Measurements from ENCODE around the gene UPK2. TPM values are rescaled to one million over a fixed set of nuclear protein-coding genes. Genes with fewer than 3 reads are reported as not detected.

Gene UPK2
- total and polyA plus RNA-seq, 2 donors (not counting 3 experiments of a cell fraction or from before 2014, with no cell fraction given), result 0.11 TPM; not detected in 1

DNA sequence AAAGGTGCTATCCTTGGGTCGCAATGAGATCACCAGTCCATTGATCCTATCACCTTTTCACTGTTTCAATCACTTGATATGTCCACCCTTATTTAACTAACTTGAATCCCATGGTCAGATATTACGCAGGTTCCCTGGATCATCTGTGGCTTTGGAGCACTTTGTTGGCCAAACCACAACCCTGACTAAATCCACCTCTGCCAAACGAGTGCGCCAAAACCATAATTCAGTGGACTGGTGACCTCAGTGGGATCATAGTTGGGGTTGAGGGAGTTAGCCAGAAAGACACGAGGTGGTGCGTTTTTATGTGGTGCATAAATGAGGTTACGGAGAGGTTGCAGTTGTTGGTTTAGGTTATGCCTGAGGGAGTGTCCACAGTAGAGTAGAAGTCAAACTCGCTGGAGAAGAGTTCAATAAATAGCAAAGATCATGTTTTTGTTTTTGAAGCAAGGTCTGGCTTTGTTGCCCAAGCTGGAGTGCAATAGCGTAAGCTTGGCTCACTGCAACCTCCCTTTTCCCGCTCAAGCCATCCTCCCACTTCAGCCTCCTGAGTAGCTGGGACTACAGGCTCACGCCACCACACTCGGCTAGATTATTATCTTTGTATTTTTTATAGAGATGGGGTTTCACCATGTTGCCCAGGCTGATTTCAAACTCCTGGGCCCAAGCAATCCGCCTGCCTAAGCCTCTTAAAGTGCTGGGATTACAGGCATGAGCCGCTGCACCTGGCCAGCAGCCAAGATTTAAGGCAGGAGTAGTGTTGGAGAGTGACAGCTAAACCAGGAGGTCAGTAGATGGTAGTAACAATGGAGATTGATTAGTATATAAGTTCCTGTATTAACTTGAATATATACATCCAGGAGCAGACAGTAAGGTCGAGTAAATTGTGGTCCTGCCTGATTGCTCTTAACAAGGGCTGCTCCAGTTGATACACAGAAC lies 19.9 kb downstream of the UPK2 start:
- Histone ChIP-seq H3K9ac (replicated peaks; ENCODE audit: extremely low read depth, insufficient read depth, low read length) (no peak overlapping the region), H3K27ac (ENCODE audit: insufficient read depth, low read depth, low read length) (no peak overlapping the region), H3K4me1 (ENCODE audit: control insufficient read depth, extremely low read depth, insufficient read depth, low read length) (no peaks in the 10 kb centered on the region), H3K4me3 (replicated peaks in 1 of 3; ENCODE audit: insufficient read depth in 1 of 3, low read depth in 1 of 3, low read length in 3 of 3) (no peak overlapping the region), H3K9me1 (replicated peaks; ENCODE audit: control insufficient read depth, extremely low read depth, insufficient read depth, low read length) (no peaks in the 10 kb centered on the region), H3K79me2 (ENCODE audit: control insufficient read depth, insufficient read depth, low read length) (no peaks in the 10 kb centered on the region), H3K27me3 (ENCODE audit: control insufficient read depth in 2 of 2, insufficient read depth in 2 of 2, low read length in 2 of 2) (peaks cover 10 to 15% of the 10 kb centered on the region in 2 experiments), H3K9me3 (replicated peaks; ENCODE audit: control insufficient read depth, insufficient read depth, low read length) (no peaks in the 10 kb centered on the region), H3K36me3 (ENCODE audit: control insufficient read depth in 2 of 2, extremely low read depth in 1 of 2, insufficient read depth in 2 of 2, low read length in 2 of 2) (no peaks in the 10 kb centered on the region), H2AFZ (ENCODE audit: low read depth, low read length) (no peak overlapping the region), H3K4me2 (ENCODE audit: insufficient read depth, low read length) (no peak overlapping the region), H4K20me1 (replicated peaks; ENCODE audit: control insufficient read depth, extremely low read depth, insufficient read depth, low read length) (no peaks in the 10 kb centered on the region)
- POLR2A ChIA-PET, result no interaction called here
- BruUV-seq (replicated peaks), result no TSS peak
- no peak for TF ChIP-seq FOS (IDR thresholded peaks at IDR 0.05; ENCODE audit: borderline replicate concordance, insufficient read depth, low read length)
- intact Hi-C loops (cut with micrococcal nuclease), result no loop called here
- FAIRE-seq (no peak), DNase-seq (ENCODE audit: low read depth, low spot score) (no peak)
- CTCF ChIA-PET, result interaction anchor here (1.0 to 1.5 kb wide), 2 partner anchors 14 to 21 kb away, joined by 3 to 4 read pairs; partner anchors contain the start of gene CENATAC
- dilution Hi-C loops (cut with MboI; ENCODE audit: extremely low pct_ligation_motif_present, low sequenced_read_pairs), result no loop called here

GRCh38 chr11:118979434-118979833 lies 23.3 kb downstream of the UPK2 start:
- DNase-seq (ENCODE audit: low read depth, low spot score), result no peak
- no peaks in the 10 kb centered on the region for H4K20me1 ChIP-seq (replicated peaks; ENCODE audit: control insufficient read depth, extremely low read depth, insufficient read depth, low read length)
- intact Hi-C loops (cut with micrococcal nuclease), result no loop called here
- FAIRE-seq, result no peak
- H3K79me2 ChIP-seq (ENCODE audit: control insufficient read depth, insufficient read depth, low read length), result no peaks in the 10 kb centered on the region
- H3K36me3 ChIP-seq (ENCODE audit: control insufficient read depth in 2 of 2, extremely low read depth in 1 of 2, insufficient read depth in 2 of 2, low read length in 2 of 2), result no peaks in the 10 kb centered on the region
- dilution Hi-C loops (cut with MboI; ENCODE audit: extremely low pct_ligation_motif_present, low sequenced_read_pairs), result no loop called here
- no peak overlapping the region for H3K9ac ChIP-seq (replicated peaks; ENCODE audit: extremely low read depth, insufficient read depth, low read length)
- POLR2A ChIA-PET, result no interaction called here
- CTCF ChIA-PET, result interaction anchor here (1.1 kb wide), 1 partner anchor 18 kb away, joined by 4 read pairs; the partner anchor contains the start of gene CENATAC
- H3K9me3 ChIP-seq (replicated peaks; ENCODE audit: control insufficient read depth, insufficient read depth, low read length), result no peaks in the 10 kb centered on the region
- no peak overlapping the region for H3K4me3 ChIP-seq (replicated peaks in 1 of 3; ENCODE audit: insufficient read depth in 1 of 3, low read depth in 1 of 3, low read length in 3 of 3)
- H3K27ac ChIP-seq (ENCODE audit: insufficient read depth, low read depth, low read length), result no peak overlapping the region
- TF ChIP-seq EZH2 (IDR thresholded peaks at IDR 0.05; ENCODE audit: borderline replicate concordance, low read depth, low read length, severe bottlenecking), result no peak
- TF ChIP-seq CTCF (IDR thresholded peaks at IDR 0.05; ENCODE audit: extremely low read depth in 1 of 2, insufficient read depth in 1 of 2, low read depth in 1 of 2, low read length in 2 of 2), result no peak
- TF ChIP-seq POLR2A (IDR thresholded peaks at IDR 0.05; ENCODE audit: low read depth, low read length), result no peak
- TF ChIP-seq POLR2AphosphoS5 (IDR thresholded peaks at IDR 0.05; ENCODE audit: insufficient read depth, low read depth, low read length), result no peak
- no TSS peak for BruUV-seq (replicated peaks)
- H3K27me3 ChIP-seq (ENCODE audit: control insufficient read depth in 2 of 2, insufficient read depth in 2 of 2, low read length in 2 of 2), result peaks cover 4 to 11% of the 10 kb centered on the region in 2 experiments
- H3K9me1 ChIP-seq (replicated peaks; ENCODE audit: control insufficient read depth, extremely low read depth, insufficient read depth, low read length), result no peaks in the 10 kb centered on the region
- no peaks in the 10 kb centered on the region for H3K4me1 ChIP-seq (ENCODE audit: control insufficient read depth, extremely low read depth, insufficient read depth, low read length)
- H2AFZ ChIP-seq (ENCODE audit: low read depth, low read length), result no peak overlapping the region
- H3K4me2 ChIP-seq (ENCODE audit: insufficient read depth, low read length), result no peak overlapping the region
